SK-N-SH treated with all-trans-retinoic acid at 6 μM for 48 hours (cell line): ENCODE measurements around the gene PRSS36.

Source experiments
- CSRNP3 ChIP-seq: fragments of 250-450 bp; sonication (Bioruptor Pico); IDR thresholded peaks from 2 replicates; pipeline ENCODE4 v1.5.1; 2021; ENCODE audit warnings: mild to moderate bottlenecking, moderate library complexity
- ESRRG ChIP-seq: fragments of 250-450 bp; sonication (Bioruptor Pico); IDR thresholded peaks from 2 replicates; pipeline ENCODE4 v1.6.1; 2021; ENCODE audit warnings: mild to moderate bottlenecking
- GLIS3 ChIP-seq: fragments of 250-450 bp; sonication (Bioruptor Pico); IDR thresholded peaks from 2 replicates; pipeline ENCODE4 v1.5.0; 2020; ENCODE audit warnings: mild to moderate bottlenecking, moderate library complexity
- ISL1 ChIP-seq: fragments of 250-450 bp; sonication (Bioruptor Pico); IDR thresholded peaks from 2 replicates; pipeline ENCODE4 v2.1.2; 2022; ENCODE audit warnings: mild to moderate bottlenecking, moderate library complexity
- OSR1 ChIP-seq: fragments of 250-450 bp; sonication (Bioruptor Pico); IDR thresholded peaks from 2 replicates; pipeline ENCODE4 v1.8.0; 2022; ENCODE audit warnings: moderate library complexity, mild to moderate bottlenecking, inconsistent platforms
- PATZ1 ChIP-seq: fragments of 250-450 bp; sonication (Bioruptor Pico); IDR thresholded peaks from 2 replicates; pipeline ENCODE4 v1.8.0; 2020; ENCODE audit warnings: mild to moderate bottlenecking, moderate library complexity, borderline replicate concordance
- RARB ChIP-seq: fragments of 250-450 bp; sonication (Bioruptor Pico); IDR thresholded peaks from 2 replicates; pipeline ENCODE4 v1.8.0; 2021; ENCODE audit warnings: mild to moderate bottlenecking, moderate library complexity
- ZC3H10 ChIP-seq: fragments of 250-450 bp; sonication (Bioruptor Pico); IDR thresholded peaks from 2 replicates; pipeline ENCODE4 v1.5.1; 2021; ENCODE audit warnings: mild to moderate bottlenecking, moderate library complexity
- ZFP3 ChIP-seq: fragments of 250-450 bp; sonication (Bioruptor Pico); IDR thresholded peaks from 2 replicates; pipeline ENCODE4 v1.5.0; 2020; ENCODE audit warnings: mild to moderate bottlenecking, moderate library complexity
- ZFP30 ChIP-seq: fragments of 450-650 bp; formaldehyde crosslinking; IDR thresholded peaks from 2 replicates; pipeline ENCODE4 v1.5.0; 2022; ENCODE audit warnings: mild to moderate bottlenecking, moderate library complexity
- ZNF70 ChIP-seq: fragments of 450-650 bp; formaldehyde crosslinking; IDR thresholded peaks from 2 replicates; pipeline ENCODE4 v1.5.0; 2020; ENCODE audit warnings: mild to moderate bottlenecking, moderate library complexity
- ZNF8 ChIP-seq: fragments of 450-650 bp; formaldehyde crosslinking; IDR thresholded peaks from 2 replicates; pipeline ENCODE4 v1.5.0; 2020; ENCODE audit warnings: mild to moderate bottlenecking, moderate library complexity
- TF ChIP-seq, protein P1 (sequence below): fragments of 250-450 bp; sonication (Bioruptor Pico); IDR thresholded peaks from 2 replicates; pipeline ENCODE4 v1.5.1; 2020; ENCODE audit warnings: low read depth, mild to moderate bottlenecking, moderate library complexity

DNA sequence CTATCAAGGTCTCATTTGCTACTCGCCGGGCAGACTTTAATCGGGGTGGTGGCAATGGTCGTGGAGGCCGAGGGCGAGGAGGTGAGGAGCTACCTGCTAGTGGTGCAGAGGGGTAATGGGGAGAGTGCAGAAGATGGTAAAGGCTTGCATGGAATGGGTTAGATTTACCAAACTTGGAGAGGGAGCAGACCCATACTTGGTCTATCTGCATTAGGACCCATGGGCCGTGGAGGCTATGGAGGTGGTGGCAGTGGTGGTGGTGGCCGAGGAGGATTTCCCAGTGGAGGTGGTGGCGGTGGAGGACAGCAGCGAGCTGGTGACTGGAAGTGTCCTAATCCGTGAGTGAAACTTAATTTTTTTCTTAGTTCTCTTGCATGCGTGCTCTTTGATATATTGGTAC lies 40.2 kb upstream of the PRSS36 start:
- TF ChIP-seq ZC3H10 (CRISPR knock-in tag) (no peak), ISL1 (CRISPR knock-in tag) (no peak), ZNF8 (CRISPR knock-in tag) (no peak), ZFP3 (CRISPR knock-in tag) (no peak), OSR1 (CRISPR knock-in tag) (no peak), PATZ1 (no peak), GLIS3 (CRISPR knock-in tag) (no peak), ZFP30 (CRISPR knock-in tag) (no peak), ESRRG (no peak), ZNF70 (CRISPR knock-in tag) (no peak), CSRNP3 (no peak), RARB (CRISPR knock-in tag) (no peak)
- TF ChIP-seq, protein P1, sequence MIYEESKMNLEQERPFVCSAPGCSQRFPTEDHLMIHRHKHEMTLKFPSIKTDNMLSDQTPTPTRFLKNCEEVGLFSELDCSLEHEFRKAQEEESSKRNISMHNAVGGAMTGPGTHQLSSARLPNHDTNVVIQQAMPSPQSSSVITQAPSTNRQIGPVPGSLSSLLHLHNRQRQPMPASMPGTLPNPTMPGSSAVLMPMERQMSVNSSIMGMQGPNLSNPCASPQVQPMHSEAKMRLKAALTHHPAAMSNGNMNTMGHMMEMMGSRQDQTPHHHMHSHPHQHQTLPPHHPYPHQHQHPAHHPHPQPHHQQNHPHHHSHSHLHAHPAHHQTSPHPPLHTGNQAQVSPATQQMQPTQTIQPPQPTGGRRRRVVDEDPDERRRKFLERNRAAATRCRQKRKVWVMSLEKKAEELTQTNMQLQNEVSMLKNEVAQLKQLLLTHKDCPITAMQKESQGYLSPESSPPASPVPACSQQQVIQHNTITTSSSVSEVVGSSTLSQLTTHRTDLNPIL: no peak
